ENCODE measurements around the gene NDE1.

The NDE1 gene

GRCh38 chr16:15715221-15715620, 65.2 kb downstream of the NDE1 start:
- Histone ChIP-seq H4K20me1 (ENCODE audit: insufficient read depth) (no peaks in the 10 kb centered on the region), H3K36me3 (ENCODE audit: insufficient read depth) (no peaks in the 10 kb centered on the region), H3K27ac (no peak overlapping the region), H3K4me1 (ENCODE audit: low read depth, poor library complexity, severe bottlenecking) (no peaks in the 10 kb centered on the region), H3K4me3 (IDR thresholded peaks at IDR 0.05; ENCODE audit: insufficient read depth, low read depth, low read length) (no peak overlapping the region), H2AFZ (ENCODE audit: low read depth) (no peak overlapping the region), H3K27me3 (ENCODE audit: insufficient read depth, low read depth) (no peaks in the 10 kb centered on the region), H3K4me2 (no peak overlapping the region), H3K9ac (no peak overlapping the region), H3K79me2 (ENCODE audit: insufficient read depth, low read depth) (no peaks in the 10 kb centered on the region)
- no peak for TF ChIP-seq CTCF (conservative IDR thresholded peaks at IDR 0.05; ENCODE audit: low read depth, low read length)

DNA sequence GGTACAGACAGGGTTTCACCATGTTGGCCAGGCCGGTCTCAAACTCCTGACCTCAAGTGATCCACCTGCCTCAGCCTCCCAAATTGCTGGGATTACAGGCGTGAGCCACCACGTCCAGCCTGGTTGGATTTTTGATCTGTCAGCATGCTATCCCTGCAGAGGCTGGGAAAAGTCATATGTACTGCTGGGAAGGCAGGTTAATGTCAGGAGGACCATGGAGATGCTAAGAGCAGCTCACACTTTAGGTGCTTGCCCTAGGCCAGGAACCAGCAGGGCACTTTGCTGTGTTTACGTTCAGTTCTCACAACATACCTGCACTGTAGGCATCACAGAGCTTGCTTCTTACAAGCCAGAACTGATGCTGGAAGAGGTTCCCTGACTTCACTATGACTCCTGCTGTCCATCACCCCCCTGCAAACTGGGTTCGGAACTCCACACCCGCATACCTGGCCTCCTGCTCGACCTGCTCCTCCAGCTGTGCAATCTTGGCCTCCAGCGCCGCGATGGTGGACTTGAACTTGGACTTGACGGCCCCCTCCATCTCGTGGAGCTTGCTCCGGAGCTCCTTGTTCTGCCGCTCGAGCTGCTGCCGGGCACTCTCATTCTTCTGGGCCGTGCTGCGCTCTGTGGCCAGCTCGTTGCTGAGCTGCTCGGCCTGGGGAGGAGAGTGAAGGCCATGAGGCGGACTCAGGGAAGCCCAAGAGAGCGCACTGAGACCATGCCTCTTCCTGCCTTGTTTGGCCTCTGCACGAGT, 66.8 kb downstream of the NDE1 start:
- no peaks in the 10 kb centered on the region for H3K36me3 ChIP-seq (ENCODE audit: insufficient read depth)
- no peaks in the 10 kb centered on the region for H3K79me2 ChIP-seq (ENCODE audit: insufficient read depth, low read depth)
- TF ChIP-seq CTCF (conservative IDR thresholded peaks at IDR 0.05; ENCODE audit: low read depth, low read length) = no peak

GRCh38 chr16:15721018-15721417, 71.0 kb downstream of the NDE1 start:
- Histone ChIP-seq H4K20me1 (ENCODE audit: insufficient read depth) (no peaks in the 10 kb centered on the region), H3K4me2 (no peak overlapping the region), H3K27ac (no peak overlapping the region), H3K9ac (no peak overlapping the region), H3K36me3 (ENCODE audit: insufficient read depth) (peaks cover 3% of the 10 kb centered on the region; the same call in 1 of the 2 replicates), H3K79me2 (ENCODE audit: insufficient read depth, low read depth) (no peaks in the 10 kb centered on the region), H3K4me3 (IDR thresholded peaks at IDR 0.05; ENCODE audit: insufficient read depth, low read depth, low read length) (no peak overlapping the region), H3K27me3 (ENCODE audit: insufficient read depth, low read depth) (no peaks in the 10 kb centered on the region), H2AFZ (ENCODE audit: low read depth) (no peak overlapping the region), H3K4me1 (ENCODE audit: low read depth, poor library complexity, severe bottlenecking) (no peaks in the 10 kb centered on the region)
- TF ChIP-seq CTCF (conservative IDR thresholded peaks at IDR 0.05; ENCODE audit: low read depth, low read length) = no peak

More for the DNA sequence above, 66.8 kb downstream of the NDE1 start:
- no peak overlapping the region for H3K4me2 ChIP-seq
- H3K4me1 ChIP-seq (ENCODE audit: low read depth, poor library complexity, severe bottlenecking) = no peaks in the 10 kb centered on the region
- no peaks in the 10 kb centered on the region for H3K27me3 ChIP-seq (ENCODE audit: insufficient read depth, low read depth)
- no peaks in the 10 kb centered on the region for H4K20me1 ChIP-seq (ENCODE audit: insufficient read depth)
- H3K9ac ChIP-seq = no peak overlapping the region
- H2AFZ ChIP-seq (ENCODE audit: low read depth) = no peak overlapping the region
- H3K27ac ChIP-seq = no peak overlapping the region
- no peak overlapping the region for H3K4me3 ChIP-seq (IDR thresholded peaks at IDR 0.05; ENCODE audit: insufficient read depth, low read depth, low read length)

GRCh38 chr16:15723808-15724207, 73.8 kb downstream of the NDE1 start:
- Histone ChIP-seq H3K9ac (no peak overlapping the region), H2AFZ (ENCODE audit: low read depth) (no peak overlapping the region), H3K4me2 (no peak overlapping the region), H3K36me3 (ENCODE audit: insufficient read depth) (peaks cover 3% of the 10 kb centered on the region; the same call in 1 of the 2 replicates), H3K27me3 (ENCODE audit: insufficient read depth, low read depth) (no peaks in the 10 kb centered on the region), H4K20me1 (ENCODE audit: insufficient read depth) (no peaks in the 10 kb centered on the region), H3K4me1 (ENCODE audit: low read depth, poor library complexity, severe bottlenecking) (no peaks in the 10 kb centered on the region), H3K4me3 (IDR thresholded peaks at IDR 0.05; ENCODE audit: insufficient read depth, low read depth, low read length) (no peak overlapping the region), H3K79me2 (ENCODE audit: insufficient read depth, low read depth) (no peaks in the 10 kb centered on the region), H3K27ac (no peak overlapping the region)
- TF ChIP-seq CTCF (conservative IDR thresholded peaks at IDR 0.05; ENCODE audit: low read depth, low read length) = no peak
